ENCODE data around the gene EPB41L3.

The EPB41L3 gene

DNA sequence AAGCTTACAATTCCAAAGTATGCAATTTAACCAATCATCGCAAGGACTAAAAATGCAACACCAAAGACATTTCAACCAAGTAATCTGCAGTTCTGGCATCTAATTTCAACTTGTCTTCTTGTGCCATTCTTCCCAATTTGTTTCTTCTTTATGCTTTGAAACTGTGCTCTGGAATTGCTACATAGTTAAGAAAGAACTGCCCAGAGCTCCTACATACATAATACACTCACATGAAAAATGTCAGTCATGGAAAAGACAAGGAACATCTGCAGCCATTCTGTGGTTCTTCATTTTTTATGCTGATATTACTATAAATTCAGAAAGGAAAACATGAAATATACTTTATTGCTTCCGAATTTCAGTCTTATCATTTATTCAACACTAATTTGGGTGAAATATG is 4.4 kb downstream of the EPB41L3 start:
- H3K27ac ChIP-seq (ENCODE audit: low read length), result no peak overlapping the region
- no peaks in the 10 kb centered on the region for H3K27me3 ChIP-seq (ENCODE audit: low read depth, low read length)
- TF ChIP-seq EZH2phosphoT487 (IDR thresholded peaks at IDR 0.05; ENCODE audit: low read depth) (no peak), CTCF (IDR thresholded peaks at IDR 0.05; ENCODE audit: low read depth, low read length) (no peak)
- no peak overlapping the region for H3K4me2 ChIP-seq (ENCODE audit: low read length)
- H2AFZ ChIP-seq (ENCODE audit: low read depth, low read length), result no peak overlapping the region
- no peaks in the 10 kb centered on the region for H4K20me1 ChIP-seq (ENCODE audit: insufficient read depth, low read length)
- no peak overlapping the region for H3K9ac ChIP-seq (ENCODE audit: low read length)
- H3K4me1 ChIP-seq (ENCODE audit: low read length), result no peaks in the 10 kb centered on the region
- no peaks in the 10 kb centered on the region for H3K79me2 ChIP-seq (ENCODE audit: low read length)
- no peaks in the 10 kb centered on the region for H3K9me3 ChIP-seq (ENCODE audit: insufficient read depth, low read length)
- H3K4me3 ChIP-seq (ENCODE audit: low read length), result no peak overlapping the region
- no peaks in the 10 kb centered on the region for H3K36me3 ChIP-seq (replicated peaks; ENCODE audit: low read depth, low read length)

DNA sequence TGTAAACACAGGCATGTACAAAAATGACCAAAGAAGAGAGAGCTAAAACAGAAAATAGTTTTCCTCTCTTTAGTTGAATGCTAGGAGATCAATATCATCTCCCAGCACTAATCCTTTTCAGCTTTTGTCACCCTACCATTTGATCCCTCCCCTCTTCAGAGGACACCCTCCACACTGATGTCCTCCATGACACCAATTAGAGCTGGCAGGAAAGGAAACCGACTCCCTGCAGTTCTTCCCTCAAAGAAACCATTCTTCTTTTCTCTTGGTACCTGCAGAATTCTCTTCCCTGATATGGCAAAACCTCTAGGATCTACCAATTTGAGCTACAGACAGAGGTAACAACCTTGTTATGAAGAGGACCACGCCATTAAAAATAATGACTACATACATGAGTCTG is 5.3 kb downstream of the EPB41L3 start:
- H3K27me3 ChIP-seq (ENCODE audit: low read depth, low read length), result no peaks in the 10 kb centered on the region
- no peaks in the 10 kb centered on the region for H3K4me1 ChIP-seq (ENCODE audit: low read length)
- H4K20me1 ChIP-seq (ENCODE audit: insufficient read depth, low read length), result no peaks in the 10 kb centered on the region
- H3K4me3 ChIP-seq (ENCODE audit: low read length), result no peak overlapping the region
- H2AFZ ChIP-seq (ENCODE audit: low read depth, low read length), result no peak overlapping the region
- no peak overlapping the region for H3K27ac ChIP-seq (ENCODE audit: low read length)
- no peaks in the 10 kb centered on the region for H3K9me3 ChIP-seq (ENCODE audit: insufficient read depth, low read length)
- no peak overlapping the region for H3K4me2 ChIP-seq (ENCODE audit: low read length)
- no peaks in the 10 kb centered on the region for H3K79me2 ChIP-seq (ENCODE audit: low read length)
- H3K36me3 ChIP-seq (replicated peaks; ENCODE audit: low read depth, low read length), result no peaks in the 10 kb centered on the region
- no peak for TF ChIP-seq EZH2phosphoT487 (IDR thresholded peaks at IDR 0.05; ENCODE audit: low read depth)
- TF ChIP-seq CTCF (IDR thresholded peaks at IDR 0.05; ENCODE audit: low read depth, low read length), result no peak
- H3K9ac ChIP-seq (ENCODE audit: low read length), result no peak overlapping the region

DNA sequence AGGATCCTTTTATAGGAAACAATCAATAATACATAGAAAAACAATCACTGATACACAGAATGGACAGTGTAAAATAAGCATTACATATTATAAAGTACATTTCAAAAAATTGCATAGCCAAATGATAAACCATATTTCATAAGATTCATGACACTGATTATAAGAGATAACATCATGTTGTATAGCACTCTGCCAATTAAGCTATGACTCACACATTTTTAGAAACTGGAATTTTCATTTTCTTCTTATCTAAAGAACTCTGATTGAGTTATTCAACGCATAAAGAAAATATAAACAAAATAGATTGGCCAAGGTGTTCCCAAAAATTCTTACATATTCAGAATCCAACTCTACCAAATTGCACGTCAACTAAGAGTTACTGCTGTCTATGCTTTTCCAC is 5.9 kb downstream of the EPB41L3 start:
- TF ChIP-seq EZH2phosphoT487 (IDR thresholded peaks at IDR 0.05; ENCODE audit: low read depth) (no peak), CTCF (IDR thresholded peaks at IDR 0.05; ENCODE audit: low read depth, low read length) (no peak)
- Histone ChIP-seq H3K9me3 (ENCODE audit: insufficient read depth, low read length) (no peaks in the 10 kb centered on the region), H3K36me3 (replicated peaks; ENCODE audit: low read depth, low read length) (no peaks in the 10 kb centered on the region), H3K27me3 (ENCODE audit: low read depth, low read length) (no peaks in the 10 kb centered on the region), H3K4me2 (ENCODE audit: low read length) (no peak overlapping the region), H3K79me2 (ENCODE audit: low read length) (no peaks in the 10 kb centered on the region), H3K27ac (ENCODE audit: low read length) (no peak overlapping the region), H3K9ac (ENCODE audit: low read length) (no peak overlapping the region), H3K4me1 (ENCODE audit: low read length) (no peaks in the 10 kb centered on the region), H3K4me3 (ENCODE audit: low read length) (no peak overlapping the region), H2AFZ (ENCODE audit: low read depth, low read length) (no peak overlapping the region), H4K20me1 (ENCODE audit: insufficient read depth, low read length) (no peaks in the 10 kb centered on the region)

DNA sequence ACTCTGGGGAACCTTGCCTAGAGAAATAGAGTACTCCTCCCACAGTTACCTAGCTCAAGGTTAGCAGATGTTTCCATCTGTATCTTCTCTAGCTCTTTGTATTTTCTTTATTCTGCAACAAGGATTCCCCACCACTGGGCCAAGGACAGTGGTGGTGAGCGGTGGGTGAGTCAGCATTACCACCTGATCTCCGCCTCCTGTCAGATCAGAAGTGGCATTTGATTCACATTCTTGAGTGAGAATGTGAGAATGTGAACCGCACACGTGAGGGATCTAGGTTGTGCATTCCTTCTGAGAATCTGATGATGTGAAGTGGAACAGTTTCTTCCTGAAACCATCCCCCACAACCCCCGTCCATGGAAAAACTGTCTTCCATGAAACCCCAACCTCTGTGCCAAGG is 9.0 kb downstream of the EPB41L3 start:
- no peak overlapping the region for H3K9ac ChIP-seq (ENCODE audit: low read length)
- H3K4me2 ChIP-seq (ENCODE audit: low read length), result no peak overlapping the region
- TF ChIP-seq CTCF (IDR thresholded peaks at IDR 0.05; ENCODE audit: low read depth, low read length) (no peak), EZH2phosphoT487 (IDR thresholded peaks at IDR 0.05; ENCODE audit: low read depth) (no peak)
- H2AFZ ChIP-seq (ENCODE audit: low read depth, low read length), result no peak overlapping the region
- H4K20me1 ChIP-seq (ENCODE audit: insufficient read depth, low read length), result no peaks in the 10 kb centered on the region
- no peaks in the 10 kb centered on the region for H3K4me1 ChIP-seq (ENCODE audit: low read length)
- H3K9me3 ChIP-seq (ENCODE audit: insufficient read depth, low read length), result no peaks in the 10 kb centered on the region
- no peaks in the 10 kb centered on the region for H3K36me3 ChIP-seq (replicated peaks; ENCODE audit: low read depth, low read length)
- H3K4me3 ChIP-seq (ENCODE audit: low read length), result no peak overlapping the region
- H3K27me3 ChIP-seq (ENCODE audit: low read depth, low read length), result no peaks in the 10 kb centered on the region
- H3K79me2 ChIP-seq (ENCODE audit: low read length), result no peaks in the 10 kb centered on the region
- H3K27ac ChIP-seq (ENCODE audit: low read length), result no peak overlapping the region

Measured in OCI-LY3 (cell line).